B cell (primary cell): ENCODE data around the gene TMEM30A. TPM values are rescaled to one million over a fixed set of nuclear protein-coding genes. Genes with fewer than 3 reads are reported as not detected.

Source experiments
- ATAC-seq: fragments of 200-7000 bp; cut with Tn5 transposase; one replicate; pipeline ENCODE4 v1.10.0; 2021; ENCODE audit warnings: low read depth, mild to moderate bottlenecking, moderate number of reproducible peaks, moderate library complexity
- CTCF ChIA-PET: fragments of 350-600 bp; sonication (Branson Sonifier 250); formaldehyde crosslinking; loops from one replicate; lab custom pipeline; 2021; ENCODE audit warnings: antibody characterized with exemption, inconsistent platforms; lab: Charles Lee
- POLR2A ChIA-PET: fragments of 350-600 bp; sonication (Branson Sonifier 250); formaldehyde crosslinking; loops from one replicate; lab custom pipeline; 2021; ENCODE audit warnings: antibody characterized with exemption; lab: Charles Lee
- DNase-seq: peaks from one replicate; pipeline ENCODE4 v3.0.0; 2013
- H2AFZ ChIP-seq: 2 replicates; pipeline ENCODE4 v1.6.1; 2012; ENCODE audit warnings: mild to moderate bottlenecking, low read depth, low read length; ENCODE audit not compliant: insufficient read depth, poor library complexity, severe bottlenecking
- H3K27ac ChIP-seq, 2 donors: 1 replicate in 1 of 2; 2 replicates in 1 of 2; pipeline ENCODE4 v1.5.1; 2012 to 2013; ENCODE audit warnings: low read length in 2 of 2, mild to moderate bottlenecking in 2 of 2, moderate library complexity in 1 of 2
- H3K27me3 ChIP-seq, 4 experiments: fragments of 200-600 bp in 1 of 4; sonication (generic) in 1 of 4; replicated peaks in 1 of 4; 1 replicate in 2 of 4; 2 replicates in 2 of 4; pipeline versions ENCODE4 v1.6.1 to v1.7.0; 2013 to 2016; ENCODE audit warnings: low read length in 3 of 4, mild to moderate bottlenecking in 2 of 4, mixed read lengths in 1 of 4, moderate library complexity in 1 of 4; ENCODE audit not compliant: insufficient read depth in 4 of 4, control insufficient read depth in 3 of 4; ENCODE audit errors: control extremely low read depth in 1 of 4
- H3K36me3 ChIP-seq, 2 experiments: replicated peaks in 1 of 2; 1 replicate in 1 of 2; 2 replicates in 1 of 2; pipeline versions ENCODE4 v1.6.1 to v1.7.1; 2013; ENCODE audit warnings: low read length in 1 of 2; ENCODE audit not compliant: insufficient read depth in 2 of 2, control insufficient read depth in 1 of 2; ENCODE audit errors: control extremely low read depth in 1 of 2, extremely low read depth in 1 of 2
- H3K4me1 ChIP-seq, 2 donors: fragments of 200-600 bp in 1 of 2; sonication (generic) in 1 of 2; 1 replicate in 1 of 2; 2 replicates in 1 of 2; pipeline versions ENCODE4 v1.5.1 to v1.6.1; 2013 to 2017; ENCODE audit warnings: low read length in 2 of 2; ENCODE audit not compliant: control insufficient read depth in 2 of 2, insufficient read depth in 2 of 2
- H3K4me2 ChIP-seq: replicated peaks from 2 replicates; pipeline ENCODE3; 2012; ENCODE audit warnings: mild to moderate bottlenecking, low read depth, low read length; ENCODE audit not compliant: poor library complexity, severe bottlenecking
- H3K4me3 ChIP-seq, 5 experiments: fragments of 200-600 bp in 1 of 5; sonication (generic) in 1 of 5; 1 replicate in 3 of 5; 2 replicates in 2 of 5; pipeline versions ENCODE4 v1.5.1 to v1.7.0; 2011 to 2016; ENCODE audit warnings: low read length in 4 of 5, mild to moderate bottlenecking in 4 of 5, low read depth in 2 of 5, control low read depth in 1 of 5, moderate library complexity in 1 of 5; ENCODE audit not compliant: insufficient read depth in 1 of 5; ENCODE audit errors: control extremely low read depth in 1 of 5, extremely low read depth in 1 of 5
- H3K79me2 ChIP-seq: fragments of 200-600 bp; sonication (generic); one replicate; pipeline ENCODE4 v1.6.0; 2016; ENCODE audit warnings: low read length; ENCODE audit not compliant: control insufficient read depth, insufficient read depth
- H3K9ac ChIP-seq: fragments of 200-600 bp; sonication (generic); 2 replicates; pipeline ENCODE4 v1.6.1; 2017; ENCODE audit warnings: mild to moderate bottlenecking, low read length, moderate library complexity
- H3K9me3 ChIP-seq, 3 donors: one replicate each; pipeline versions ENCODE4 v1.6.1 to v1.7.1; 2013; ENCODE audit warnings: low read length in 2 of 3; ENCODE audit not compliant: control insufficient read depth in 2 of 3, insufficient read depth in 1 of 3; ENCODE audit errors: control extremely low read depth in 1 of 3
- H4K20me1 ChIP-seq: 2 replicates; pipeline ENCODE4 v1.6.0; 2012; ENCODE audit warnings: mild to moderate bottlenecking, low read length; ENCODE audit not compliant: insufficient read depth, control insufficient read depth, poor library complexity, severe bottlenecking
- H3K27ac Mint-ChIP-seq: one replicate; pipeline ENCODE4 v1.8.0; 2021; ENCODE audit warnings: mixed read lengths
- H3K27me3 Mint-ChIP-seq: one replicate; pipeline ENCODE4 v1.8.0; 2021; ENCODE audit warnings: mixed read lengths
- H3K4me1 Mint-ChIP-seq: one replicate; pipeline ENCODE4 v1.8.0; 2021; ENCODE audit warnings: mixed read lengths
- H3K4me3 Mint-ChIP-seq: one replicate; pipeline ENCODE4 v1.8.0; 2021; ENCODE audit warnings: mixed read lengths
- H3K9me3 Mint-ChIP-seq: one replicate; pipeline ENCODE4 v1.8.0; 2022; ENCODE audit warnings: mixed read lengths; ENCODE audit not compliant: insufficient read depth
- CTCF ChIP-seq: fragments of 200-600 bp; IDR thresholded peaks from one replicate; pipeline ENCODE4 v1.8.0; 2022; ENCODE audit warnings: antibody characterized with exemption, mild to moderate bottlenecking
- EZH2 ChIP-seq: IDR thresholded peaks from 2 replicates; pipeline ENCODE4 v1.6.1; 2012; ENCODE audit warnings: borderline replicate concordance, low read depth, mild to moderate bottlenecking, moderate library complexity, low read length; ENCODE audit not compliant: insufficient read depth, poor library complexity, severe bottlenecking
- WGBS: methylation state at CpG from one replicate; pipeline ENCODE4 v1.1.5; 2013; ENCODE audit warnings: missing lambda C conversion rate; ENCODE audit not compliant: insufficient coverage; 5-methylcytosine and 5-hydroxymethylcytosine counted together
- intact Hi-C: fragments of 100-400 bp; cut with micrococcal nuclease; formaldehyde crosslinking; loops from one replicate; pipeline ENCODE4 v1.10.0; 2022
- polyA plus RNA-seq: library from polyadenylated mRNA; depleted of rRNA; stranded (reverse); fragments of >200 nt; gene quantifications from 2 replicates; pipeline ENCODE4 v1.2.3, GENCODE V29; 2012
- total RNA-seq, 2 donors: library from RNA; stranded (reverse); fragments of 120-200 nt in 1 of 2; gene quantifications; 1 replicate in 1 of 2; 2 replicates in 1 of 2; pipeline versions ENCODE4 v1.2.3 to v1.2.4, GENCODE V29; 2013 to 2022

The TMEM30A gene
- total and polyA plus RNA-seq, 2 donors (not counting 1 experiment from before 2014, with no cell fraction given), result 4.7 to 53.9 TPM

DNA sequence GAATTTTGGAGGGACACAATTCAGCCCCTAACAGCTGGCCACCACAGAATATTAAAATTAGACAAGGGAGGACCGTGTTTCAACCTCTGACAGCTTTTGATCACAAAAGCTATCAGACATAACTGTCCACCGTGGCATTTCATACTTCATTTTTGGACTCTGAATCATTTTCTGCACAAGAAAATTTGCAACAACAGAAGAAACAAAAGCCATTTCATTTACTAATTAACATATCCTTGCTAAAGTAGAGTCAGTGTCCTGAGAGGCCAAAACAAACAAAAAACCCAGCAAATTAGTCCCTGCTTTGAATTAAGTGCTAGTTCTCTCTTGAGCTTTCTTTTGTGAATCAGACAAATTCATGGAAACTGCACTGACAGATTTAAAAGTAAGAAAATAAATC is 61.2 kb downstream of the TMEM30A start:
- no peaks in the 10 kb centered on the region for H3K4me1 ChIP-seq
- H3K9me3 Mint-ChIP-seq, result no peaks in the 10 kb centered on the region
- H3K4me3 ChIP-seq, result no peak overlapping the region
- 93% methylated on average over 2 of the region's 2 CpGs for WGBS
- H3K79me2 ChIP-seq, result no peaks in the 10 kb centered on the region
- no peak for DNase-seq
- H3K27ac ChIP-seq, result no peak overlapping the region
- H3K4me3 Mint-ChIP-seq, result no peak overlapping the region
- no peaks in the 10 kb centered on the region for H3K9me3 ChIP-seq
- POLR2A ChIA-PET, result no interaction called here
- CTCF ChIA-PET, result no interaction called here
- no peak for TF ChIP-seq CTCF
- no peak for TF ChIP-seq EZH2
- peaks cover 0 to 3% (median 0%) of the 10 kb centered on the region in 4 experiments for H3K27me3 ChIP-seq
- H3K36me3 ChIP-seq, result no peaks in the 10 kb centered on the region
- H3K27me3 Mint-ChIP-seq, result peaks cover 49% of the 10 kb centered on the region
- intact Hi-C loops, result no loop called here
- H3K9ac ChIP-seq, result no peak overlapping the region
- H3K27ac Mint-ChIP-seq, result no peak overlapping the region
- no peaks in the 10 kb centered on the region for H3K4me1 Mint-ChIP-seq
- H2AFZ ChIP-seq, result no peak overlapping the region
- no peak overlapping the region for H3K4me2 ChIP-seq
- ATAC-seq, result no peak
- H4K20me1 ChIP-seq, result no peaks in the 10 kb centered on the region

GRCh38 chr6:75222261-75222660 is 62.3 kb downstream of the TMEM30A start:
- ATAC-seq (no peak), DNase-seq (no peak)
- CTCF ChIA-PET, result no interaction called here
- Mint-ChIP-seq H3K4me1 (no peaks in the 10 kb centered on the region), H3K9me3 (no peaks in the 10 kb centered on the region), H3K27me3 (peaks cover 47% of the 10 kb centered on the region), H3K4me3 (no peak overlapping the region), H3K27ac (no peak overlapping the region)
- Histone ChIP-seq H3K79me2 (no peaks in the 10 kb centered on the region), H3K27me3 (peaks cover 0 to 10% (median 0%) of the 10 kb centered on the region in 4 experiments), H3K4me2 (no peak overlapping the region), H3K4me3 (no peak overlapping the region), H2AFZ (no peak overlapping the region), H3K9me3 (no peaks in the 10 kb centered on the region), H3K36me3 (no peaks in the 10 kb centered on the region), H3K27ac (no peak overlapping the region), H3K4me1 (no peaks in the 10 kb centered on the region), H3K9ac (no peak overlapping the region), H4K20me1 (no peaks in the 10 kb centered on the region)
- no peak for TF ChIP-seq CTCF
- TF ChIP-seq EZH2, result no peak
- POLR2A ChIA-PET, result no interaction called here
- intact Hi-C loops, result no loop called here
